ENCODE data around the gene PDZRN3. TPM values are rescaled to one million over a fixed set of nuclear protein-coding genes. Genes with fewer than 3 reads are reported as not detected.

PDZRN3 gene
- total RNA-seq, 1 donor from 2014 or later, result 21.9 TPM

GRCh38 chr3:73604451-73604850, 20.3 kb downstream of the PDZRN3 start:
- TF ChIP-seq CTCF (IDR thresholded peaks at IDR 0.05; ENCODE audit: partially characterized antibody, unreplicated experiment), result no peak
- H3K4me1 Mint-ChIP-seq (ENCODE audit: low read depth, unreplicated experiment), result peaks cover 10% of the 10 kb centered on the region
- H3K9me3 Mint-ChIP-seq (ENCODE audit: unreplicated experiment), result no peaks in the 10 kb centered on the region
- H3K27me3 Mint-ChIP-seq (ENCODE audit: unreplicated experiment), result no peaks in the 10 kb centered on the region
- H3K4me3 Mint-ChIP-seq (ENCODE audit: unreplicated experiment), result no peak overlapping the region
- DNase-seq, result no peak
- no peak overlapping the region for H3K27ac Mint-ChIP-seq (ENCODE audit: unreplicated experiment)
- no peaks in the 10 kb centered on the region for H3K36me3 Mint-ChIP-seq (ENCODE audit: unreplicated experiment)

- Mint-ChIP-seq H3K4me1 (ENCODE audit: low read depth, unreplicated experiment) (peaks cover 8% of the 10 kb centered on the region), H3K36me3 (ENCODE audit: unreplicated experiment) (no peaks in the 10 kb centered on the region), H3K9me3 (ENCODE audit: unreplicated experiment) (no peaks in the 10 kb centered on the region), H3K27ac (ENCODE audit: unreplicated experiment) (no peak overlapping the region), H3K4me3 (ENCODE audit: unreplicated experiment) (no peak overlapping the region), H3K27me3 (ENCODE audit: unreplicated experiment) (no peaks in the 10 kb centered on the region)
- no peak for DNase-seq
- TF ChIP-seq CTCF (IDR thresholded peaks at IDR 0.05; ENCODE audit: partially characterized antibody, unreplicated experiment), result no peak
Measured at GRCh38 chr3:73603762-73604171, 21.0 kb downstream of the PDZRN3 start.

GRCh38 chr3:73602170-73602569, 22.6 kb downstream of the PDZRN3 start:
- H3K27ac Mint-ChIP-seq (ENCODE audit: unreplicated experiment), result no peak overlapping the region
- H3K9me3 Mint-ChIP-seq (ENCODE audit: unreplicated experiment), result no peaks in the 10 kb centered on the region
- DNase-seq, result no peak
- TF ChIP-seq CTCF (IDR thresholded peaks at IDR 0.05; ENCODE audit: partially characterized antibody, unreplicated experiment), result no peak
- no peaks in the 10 kb centered on the region for H3K27me3 Mint-ChIP-seq (ENCODE audit: unreplicated experiment)
- H3K4me3 Mint-ChIP-seq (ENCODE audit: unreplicated experiment), result no peak overlapping the region
- peaks cover 9% of the 10 kb centered on the region for H3K4me1 Mint-ChIP-seq (ENCODE audit: low read depth, unreplicated experiment)
- no peaks in the 10 kb centered on the region for H3K36me3 Mint-ChIP-seq (ENCODE audit: unreplicated experiment)

- Mint-ChIP-seq H3K4me1 (ENCODE audit: low read depth, unreplicated experiment) (peaks cover 9% of the 10 kb centered on the region), H3K27ac (ENCODE audit: unreplicated experiment) (peak overlapping the region; percentile 15)
Measured at GRCh38 chr3:73601481-73601880, 23.3 kb downstream of the PDZRN3 start.

DNA sequence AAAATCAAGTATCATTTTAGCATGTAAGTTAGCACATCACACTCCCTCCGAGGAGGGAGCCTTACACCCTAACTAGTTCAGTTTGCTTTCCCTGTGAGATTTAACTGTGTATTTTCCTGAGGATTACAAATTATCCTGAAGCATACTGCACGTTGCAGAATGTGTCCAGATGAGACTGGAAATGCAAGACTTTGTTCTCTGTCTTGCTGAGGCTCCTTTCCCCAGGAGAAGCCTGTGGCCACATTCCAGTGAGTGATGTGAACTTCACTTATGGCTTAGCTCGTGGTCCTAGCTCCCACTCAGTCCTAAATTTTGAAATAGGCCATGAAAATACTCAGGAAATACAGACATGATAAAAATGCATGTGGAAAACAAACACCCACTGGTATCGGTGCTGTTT, 23.7 kb downstream of the PDZRN3 start:
- no peaks in the 10 kb centered on the region for H3K9me3 Mint-ChIP-seq (ENCODE audit: unreplicated experiment)
- H3K27ac Mint-ChIP-seq (ENCODE audit: unreplicated experiment), result no peak overlapping the region
- no peaks in the 10 kb centered on the region for H3K27me3 Mint-ChIP-seq (ENCODE audit: unreplicated experiment)

More at GRCh38 chr3:73601481-73601880, 23.3 kb downstream of the PDZRN3 start:
- Mint-ChIP-seq H3K27me3 (ENCODE audit: unreplicated experiment) (no peaks in the 10 kb centered on the region), H3K4me3 (ENCODE audit: unreplicated experiment) (no peak overlapping the region), H3K9me3 (ENCODE audit: unreplicated experiment) (no peaks in the 10 kb centered on the region), H3K36me3 (ENCODE audit: unreplicated experiment) (no peaks in the 10 kb centered on the region)
- TF ChIP-seq CTCF (IDR thresholded peaks at IDR 0.05; ENCODE audit: partially characterized antibody, unreplicated experiment), result no peak
- DNase-seq, result no peak

More for the DNA sequence above, 23.7 kb downstream of the PDZRN3 start:
- no peak for DNase-seq
- TF ChIP-seq CTCF (IDR thresholded peaks at IDR 0.05; ENCODE audit: partially characterized antibody, unreplicated experiment), result no peak
- H3K4me1 Mint-ChIP-seq (ENCODE audit: low read depth, unreplicated experiment), result peaks cover 9% of the 10 kb centered on the region
- no peak overlapping the region for H3K4me3 Mint-ChIP-seq (ENCODE audit: unreplicated experiment)
- H3K36me3 Mint-ChIP-seq (ENCODE audit: unreplicated experiment), result peaks cover under 1% of the 10 kb centered on the region

Data from glutamatergic neuron (in vitro differentiated cells).